SU-DHL-6 (cell line): ENCODE data around the gene WDR38.

Experiments used
- CTCF ChIP-seq: fragments of 200-600 bp; sonication (generic); IDR thresholded peaks from one replicate; pipeline ENCODE4 v1.5.1; 2017; ENCODE audit warnings: antibody characterized with exemption, mild to moderate bottlenecking, low read length, moderate library complexity; ENCODE audit not compliant: insufficient read depth, poor library complexity, severe bottlenecking
- EZH2phosphoT487 ChIP-seq: fragments of 200-600 bp; sonication (generic), shearing (Covaris generic); conservative IDR thresholded peaks from 2 replicates; pipeline ENCODE4 v1.6.1; 2018; ENCODE audit warnings: mild to moderate bottlenecking, antibody characterized with exemption, low read length, moderate library complexity, mixed read lengths

- no peak for TF ChIP-seq CTCF
- no peak for TF ChIP-seq EZH2phosphoT487
Measured at GRCh38 chr9:124886461-124886860, 33.2 kb downstream of the WDR38 start.
